Panc1 (cell line): ENCODE data around the gene KCNC4.

Source experiments
- POLR2AphosphoS5 ChIP-seq: IDR thresholded peaks from 2 replicates; pipeline ENCODE4 v1.6.1; 2012; ENCODE audit warnings: mild to moderate bottlenecking, low read depth, low read length, moderate library complexity
- SIN3A ChIP-seq: IDR thresholded peaks from 2 replicates; pipeline ENCODE4 v1.6.1; 2012; ENCODE audit warnings: low read depth, mild to moderate bottlenecking, low read length, moderate library complexity, borderline replicate concordance; ENCODE audit not compliant: insufficient read depth
- TCF7L2 ChIP-seq: IDR thresholded peaks from 2 replicates; pipeline ENCODE4 v1.6.1; 2011; ENCODE audit warnings: mild to moderate bottlenecking, low read depth, low read length, inconsistent platforms
- TF ChIP-seq, protein P1 (sequence below): fragments of 450-650 bp; IDR thresholded peaks from 2 replicates; pipeline ENCODE4 v1.5.1; 2017; ENCODE audit warnings: mild to moderate bottlenecking
- TF ChIP-seq, protein P2 (sequence below), 2 experiments: IDR thresholded peaks; 2 replicates each; pipeline ENCODE4 v1.6.1; 2011 to 2012; ENCODE audit warnings: low read depth in 2 of 2, control low read depth in 1 of 2, low read length in 1 of 2, mild to moderate bottlenecking in 1 of 2, moderate library complexity in 1 of 2; ENCODE audit not compliant: insufficient read depth in 1 of 2

DNA sequence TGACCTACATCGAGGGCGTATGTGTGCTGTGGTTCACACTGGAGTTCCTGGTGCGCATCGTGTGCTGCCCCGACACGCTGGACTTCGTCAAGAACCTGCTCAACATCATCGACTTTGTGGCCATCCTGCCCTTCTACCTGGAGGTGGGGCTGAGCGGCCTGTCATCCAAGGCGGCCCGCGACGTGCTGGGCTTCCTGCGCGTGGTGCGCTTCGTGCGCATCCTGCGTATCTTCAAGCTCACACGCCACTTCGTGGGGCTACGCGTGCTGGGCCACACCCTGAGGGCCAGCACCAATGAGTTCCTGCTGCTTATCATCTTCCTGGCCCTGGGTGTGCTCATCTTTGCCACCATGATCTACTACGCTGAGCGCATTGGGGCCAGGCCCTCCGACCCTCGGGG lies 13.0 kb downstream of the KCNC4 start:
- TF ChIP-seq, protein P1, sequence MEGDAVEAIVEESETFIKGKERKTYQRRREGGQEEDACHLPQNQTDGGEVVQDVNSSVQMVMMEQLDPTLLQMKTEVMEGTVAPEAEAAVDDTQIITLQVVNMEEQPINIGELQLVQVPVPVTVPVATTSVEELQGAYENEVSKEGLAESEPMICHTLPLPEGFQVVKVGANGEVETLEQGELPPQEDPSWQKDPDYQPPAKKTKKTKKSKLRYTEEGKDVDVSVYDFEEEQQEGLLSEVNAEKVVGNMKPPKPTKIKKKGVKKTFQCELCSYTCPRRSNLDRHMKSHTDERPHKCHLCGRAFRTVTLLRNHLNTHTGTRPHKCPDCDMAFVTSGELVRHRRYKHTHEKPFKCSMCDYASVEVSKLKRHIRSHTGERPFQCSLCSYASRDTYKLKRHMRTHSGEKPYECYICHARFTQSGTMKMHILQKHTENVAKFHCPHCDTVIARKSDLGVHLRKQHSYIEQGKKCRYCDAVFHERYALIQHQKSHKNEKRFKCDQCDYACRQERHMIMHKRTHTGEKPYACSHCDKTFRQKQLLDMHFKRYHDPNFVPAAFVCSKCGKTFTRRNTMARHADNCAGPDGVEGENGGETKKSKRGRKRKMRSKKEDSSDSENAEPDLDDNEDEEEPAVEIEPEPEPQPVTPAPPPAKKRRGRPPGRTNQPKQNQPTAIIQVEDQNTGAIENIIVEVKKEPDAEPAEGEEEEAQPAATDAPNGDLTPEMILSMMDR: no peak
- TF ChIP-seq, protein P2, sequence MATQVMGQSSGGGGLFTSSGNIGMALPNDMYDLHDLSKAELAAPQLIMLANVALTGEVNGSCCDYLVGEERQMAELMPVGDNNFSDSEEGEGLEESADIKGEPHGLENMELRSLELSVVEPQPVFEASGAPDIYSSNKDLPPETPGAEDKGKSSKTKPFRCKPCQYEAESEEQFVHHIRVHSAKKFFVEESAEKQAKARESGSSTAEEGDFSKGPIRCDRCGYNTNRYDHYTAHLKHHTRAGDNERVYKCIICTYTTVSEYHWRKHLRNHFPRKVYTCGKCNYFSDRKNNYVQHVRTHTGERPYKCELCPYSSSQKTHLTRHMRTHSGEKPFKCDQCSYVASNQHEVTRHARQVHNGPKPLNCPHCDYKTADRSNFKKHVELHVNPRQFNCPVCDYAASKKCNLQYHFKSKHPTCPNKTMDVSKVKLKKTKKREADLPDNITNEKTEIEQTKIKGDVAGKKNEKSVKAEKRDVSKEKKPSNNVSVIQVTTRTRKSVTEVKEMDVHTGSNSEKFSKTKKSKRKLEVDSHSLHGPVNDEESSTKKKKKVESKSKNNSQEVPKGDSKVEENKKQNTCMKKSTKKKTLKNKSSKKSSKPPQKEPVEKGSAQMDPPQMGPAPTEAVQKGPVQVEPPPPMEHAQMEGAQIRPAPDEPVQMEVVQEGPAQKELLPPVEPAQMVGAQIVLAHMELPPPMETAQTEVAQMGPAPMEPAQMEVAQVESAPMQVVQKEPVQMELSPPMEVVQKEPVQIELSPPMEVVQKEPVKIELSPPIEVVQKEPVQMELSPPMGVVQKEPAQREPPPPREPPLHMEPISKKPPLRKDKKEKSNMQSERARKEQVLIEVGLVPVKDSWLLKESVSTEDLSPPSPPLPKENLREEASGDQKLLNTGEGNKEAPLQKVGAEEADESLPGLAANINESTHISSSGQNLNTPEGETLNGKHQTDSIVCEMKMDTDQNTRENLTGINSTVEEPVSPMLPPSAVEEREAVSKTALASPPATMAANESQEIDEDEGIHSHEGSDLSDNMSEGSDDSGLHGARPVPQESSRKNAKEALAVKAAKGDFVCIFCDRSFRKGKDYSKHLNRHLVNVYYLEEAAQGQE (IDR thresholded peaks at IDR 0.05; ENCODE audit: insufficient read depth in 1 of 2, low read depth in 2 of 2, low read length in 1 of 2): no peak
- TF ChIP-seq TCF7L2 (no peak), POLR2AphosphoS5 (no peak), SIN3A (no peak)
